Measurements from ENCODE around the gene ARFGEF3. TPM values are rescaled to one million over a fixed set of nuclear protein-coding genes. Genes with fewer than 3 reads are reported as not detected.

The ARFGEF3 gene
- total and polyA plus RNA-seq, 11 donors, result 0.58 to 11.9 (median 2.5) TPM

DNA sequence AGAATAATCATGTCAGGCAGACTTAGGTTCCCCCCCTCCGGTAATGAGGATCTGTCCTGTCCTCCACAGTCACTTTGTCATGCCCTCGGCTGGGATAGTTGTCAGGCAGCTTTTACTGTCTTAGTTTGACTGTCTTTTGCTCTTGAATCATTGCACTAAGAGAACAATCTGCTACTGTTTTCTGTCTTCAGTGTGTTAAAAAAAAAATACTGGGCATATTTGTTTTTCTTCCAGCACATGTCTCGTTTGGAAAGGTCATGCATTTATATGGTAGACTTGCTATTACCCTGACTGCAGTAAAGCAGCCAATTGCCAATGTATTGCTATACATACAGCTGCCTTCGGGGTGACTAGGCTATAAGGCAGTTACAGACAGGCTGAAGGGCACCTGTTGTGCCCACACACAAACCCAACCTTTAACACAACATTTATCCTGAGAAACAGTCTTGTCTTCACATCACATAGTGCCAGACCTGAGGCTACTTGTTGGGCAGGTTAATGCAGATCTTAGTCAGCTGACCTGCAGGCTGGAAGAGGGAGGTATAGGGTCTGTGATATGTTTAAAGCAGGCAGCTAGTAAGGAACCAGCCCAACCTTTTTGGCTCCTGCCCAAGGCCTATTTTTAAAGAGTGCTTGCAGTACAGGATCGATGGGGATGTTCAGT, 26.7 kb downstream of the ARFGEF3 start:
- H3K4me1 ChIP-seq, result peaks cover 0 to 9% (median 0%) of the 10 kb centered on the region in 12 donors
- H3K9me3 ChIP-seq, result no peaks in the 10 kb centered on the region
- intact Hi-C loops (cut with DNase I), result no loop called here
- ATAC-seq (no peak), DNase-seq (no peak)
- no peak overlapping the region for H3K4me3 ChIP-seq
- no peak overlapping the region for H3K27ac ChIP-seq
- WGBS, 4 donors, result 45 to 52% (median 52%) methylated on average over 5 of the region's 5 CpGs
- TF ChIP-seq POLR2A (IDR thresholded peaks at IDR 0.05), result no peak
- TF ChIP-seq, protein P1, sequence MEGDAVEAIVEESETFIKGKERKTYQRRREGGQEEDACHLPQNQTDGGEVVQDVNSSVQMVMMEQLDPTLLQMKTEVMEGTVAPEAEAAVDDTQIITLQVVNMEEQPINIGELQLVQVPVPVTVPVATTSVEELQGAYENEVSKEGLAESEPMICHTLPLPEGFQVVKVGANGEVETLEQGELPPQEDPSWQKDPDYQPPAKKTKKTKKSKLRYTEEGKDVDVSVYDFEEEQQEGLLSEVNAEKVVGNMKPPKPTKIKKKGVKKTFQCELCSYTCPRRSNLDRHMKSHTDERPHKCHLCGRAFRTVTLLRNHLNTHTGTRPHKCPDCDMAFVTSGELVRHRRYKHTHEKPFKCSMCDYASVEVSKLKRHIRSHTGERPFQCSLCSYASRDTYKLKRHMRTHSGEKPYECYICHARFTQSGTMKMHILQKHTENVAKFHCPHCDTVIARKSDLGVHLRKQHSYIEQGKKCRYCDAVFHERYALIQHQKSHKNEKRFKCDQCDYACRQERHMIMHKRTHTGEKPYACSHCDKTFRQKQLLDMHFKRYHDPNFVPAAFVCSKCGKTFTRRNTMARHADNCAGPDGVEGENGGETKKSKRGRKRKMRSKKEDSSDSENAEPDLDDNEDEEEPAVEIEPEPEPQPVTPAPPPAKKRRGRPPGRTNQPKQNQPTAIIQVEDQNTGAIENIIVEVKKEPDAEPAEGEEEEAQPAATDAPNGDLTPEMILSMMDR (IDR thresholded peaks at IDR 0.05), result no peak
- H3K27me3 ChIP-seq, result no peaks in the 10 kb centered on the region
- H3K36me3 ChIP-seq, result no peaks in the 10 kb centered on the region

DNA sequence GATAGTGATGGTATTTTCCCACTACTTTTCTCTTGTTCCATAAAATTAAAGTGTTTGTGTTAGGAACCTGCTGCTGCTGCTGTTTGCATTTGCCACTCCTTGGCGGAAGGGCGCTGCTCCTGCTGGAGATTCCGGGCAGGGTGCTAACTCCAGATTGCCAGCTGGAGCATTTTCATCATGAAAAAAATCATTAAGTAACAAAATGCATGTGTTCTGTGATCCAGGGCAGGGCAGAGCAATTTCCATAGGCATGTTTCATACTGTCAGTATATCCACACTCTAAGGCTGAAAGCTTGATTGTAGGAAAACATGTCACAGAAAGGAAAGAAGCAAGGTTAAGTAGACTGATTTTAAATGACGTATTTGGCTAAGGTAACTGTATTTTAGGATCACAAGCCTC, 32.5 kb downstream of the ARFGEF3 start:
- H3K27ac ChIP-seq, result no peak overlapping the region
- H3K4me3 ChIP-seq, result no peak overlapping the region
- ATAC-seq, result no peak
- no peaks in the 10 kb centered on the region for H3K36me3 ChIP-seq
- no peak for DNase-seq
- no peaks in the 10 kb centered on the region for H3K27me3 ChIP-seq
- 68 to 78% (median 72%) methylated on average over 4 of the region's 4 CpGs for WGBS, 4 donors
- TF ChIP-seq, protein P1 (IDR thresholded peaks at IDR 0.05), result no peak
- no peak for TF ChIP-seq POLR2A (IDR thresholded peaks at IDR 0.05)
- no peaks in the 10 kb centered on the region for H3K9me3 ChIP-seq
- intact Hi-C loops (cut with DNase I), result no loop called here
- H3K4me1 ChIP-seq, result no peaks in the 10 kb centered on the region

DNA sequence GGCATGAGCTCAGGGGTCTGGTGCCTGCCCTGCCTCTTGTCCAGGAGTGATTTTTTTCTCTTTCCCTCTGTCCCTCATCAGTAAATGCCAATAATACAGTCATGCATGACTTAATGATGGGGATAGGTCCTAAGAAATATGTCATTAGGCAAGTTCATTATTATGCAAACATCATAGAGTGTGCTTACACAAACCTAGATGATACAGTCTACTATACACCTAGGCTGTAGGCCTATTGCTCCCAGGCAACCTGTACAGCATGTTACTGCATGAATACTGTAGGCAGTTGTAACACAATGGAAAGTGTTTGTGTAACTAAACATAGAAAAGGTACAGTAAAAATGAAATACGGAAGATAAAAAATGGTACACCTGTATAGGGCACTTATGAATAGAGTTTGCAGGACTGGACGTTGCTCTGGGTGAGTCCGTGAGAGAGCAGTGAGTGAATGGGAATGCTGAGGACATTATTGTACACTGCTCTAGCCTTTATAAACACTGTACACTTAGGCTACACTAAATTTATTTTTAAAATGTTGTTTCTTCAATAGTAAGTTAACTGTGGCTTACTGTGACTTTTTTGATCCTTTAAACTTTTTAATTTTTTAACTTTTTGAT, 34.5 kb downstream of the ARFGEF3 start:
- H3K4me3 ChIP-seq, result no peak overlapping the region
- intact Hi-C loops (cut with DNase I), result no loop called here

DNA sequence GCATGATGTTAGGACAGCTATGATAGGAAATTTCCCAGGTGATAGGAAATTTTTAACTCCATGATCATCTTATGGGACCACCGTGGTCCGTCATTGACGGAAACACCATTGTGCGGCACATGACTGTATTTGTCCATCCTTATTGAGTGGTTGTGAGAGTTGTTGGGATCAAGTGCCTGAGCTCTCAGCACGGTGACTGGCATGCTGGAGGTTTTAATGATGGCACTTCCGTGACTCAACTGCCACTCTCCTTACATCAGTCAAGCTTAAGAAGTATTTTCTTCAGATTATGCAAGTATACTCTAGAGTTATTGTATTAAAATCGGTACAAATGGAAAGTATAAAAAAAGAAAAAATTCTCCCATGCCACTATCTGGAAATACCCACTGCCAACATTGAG, 35.8 kb downstream of the ARFGEF3 start:
- WGBS, 4 donors, result 92 to 96% (median 95%) methylated on average over 7 of the region's 7 CpGs
- intact Hi-C loops (cut with DNase I), result no loop called here
- no peaks in the 10 kb centered on the region for H3K4me1 ChIP-seq

More for the DNA sequence above, 34.5 kb downstream of the ARFGEF3 start:
- Histone ChIP-seq H3K36me3 (no peaks in the 10 kb centered on the region), H3K27me3 (no peaks in the 10 kb centered on the region), H3K27ac (no peak overlapping the region), H3K4me1 (no peaks in the 10 kb centered on the region), H3K9me3 (peaks cover 0 to 4% (median 0%) of the 10 kb centered on the region in 12 donors)
- 90 to 94% (median 93%) methylated on average over 3 of the region's 3 CpGs for WGBS, 4 donors
- ATAC-seq (no peak), DNase-seq (no peak)
- TF ChIP-seq POLR2A (IDR thresholded peaks at IDR 0.05), result no peak
- TF ChIP-seq, protein P1 (IDR thresholded peaks at IDR 0.05), result no peak

More for the DNA sequence above, 35.8 kb downstream of the ARFGEF3 start:
- no peak for TF ChIP-seq POLR2A (IDR thresholded peaks at IDR 0.05)
- TF ChIP-seq, protein P1 (IDR thresholded peaks at IDR 0.05), result no peak
- Histone ChIP-seq H3K27ac (no peak overlapping the region), H3K9me3 (peaks cover 0 to 4% (median 0%) of the 10 kb centered on the region in 12 donors), H3K27me3 (no peaks in the 10 kb centered on the region), H3K4me3 (no peak overlapping the region), H3K36me3 (no peaks in the 10 kb centered on the region)
- ATAC-seq, result no peak
- no peak for DNase-seq

All from heart left ventricle (tissue), 16 donors.